GM06990 (cell line): ENCODE results near the gene BHLHA15.

Experiments
- DNase-seq: peaks from one replicate; pipeline ENCODE4 v3.0.0-alpha.2; 2011; ENCODE audit not compliant: insufficient read length; ENCODE audit errors: extremely low read depth
- H3K27me3 ChIP-seq: replicated peaks from 2 replicates; pipeline ENCODE4 v1.6.0; 2011; ENCODE audit warnings: low read length; ENCODE audit not compliant: control insufficient read depth, insufficient read depth
- H3K36me3 ChIP-seq: 2 replicates; pipeline ENCODE4 v1.5.1; 2011; ENCODE audit warnings: low read length; ENCODE audit not compliant: control insufficient read depth, insufficient read depth
- H3K4me3 ChIP-seq: replicated peaks from 2 replicates; pipeline ENCODE4 v1.5.1; 2011; ENCODE audit warnings: low read depth, mild to moderate bottlenecking, control low read depth, low read length
- TF ChIP-seq, protein P1 (sequence below): IDR thresholded peaks from 2 replicates; pipeline ENCODE4 v1.5.1; 2011; ENCODE audit warnings: low read length, control low read depth, mild to moderate bottlenecking, inconsistent platforms; ENCODE audit not compliant: insufficient read depth, poor library complexity, severe bottlenecking

Gene BHLHA15

DNA sequence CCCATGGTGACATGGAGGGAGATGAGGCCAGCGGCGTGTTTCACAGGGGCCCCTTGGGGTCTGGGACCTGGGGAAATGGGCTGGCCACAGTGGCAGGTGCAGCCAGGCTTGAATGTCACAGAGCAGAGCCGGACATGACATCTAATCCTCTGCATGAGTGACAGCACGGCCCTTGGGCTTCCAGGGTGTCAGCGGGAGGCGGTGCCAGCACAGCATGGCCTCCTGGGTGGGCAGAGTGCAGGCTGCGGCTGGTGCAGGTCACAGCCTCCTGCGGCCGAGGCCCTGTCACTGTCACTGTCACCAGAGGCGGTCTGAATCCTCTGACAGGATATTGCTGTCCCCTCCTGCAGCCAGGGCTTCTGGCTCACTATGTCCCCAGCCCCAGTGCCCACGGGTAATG is 18.2 kb downstream of the BHLHA15 start:
- TF ChIP-seq, protein P1, sequence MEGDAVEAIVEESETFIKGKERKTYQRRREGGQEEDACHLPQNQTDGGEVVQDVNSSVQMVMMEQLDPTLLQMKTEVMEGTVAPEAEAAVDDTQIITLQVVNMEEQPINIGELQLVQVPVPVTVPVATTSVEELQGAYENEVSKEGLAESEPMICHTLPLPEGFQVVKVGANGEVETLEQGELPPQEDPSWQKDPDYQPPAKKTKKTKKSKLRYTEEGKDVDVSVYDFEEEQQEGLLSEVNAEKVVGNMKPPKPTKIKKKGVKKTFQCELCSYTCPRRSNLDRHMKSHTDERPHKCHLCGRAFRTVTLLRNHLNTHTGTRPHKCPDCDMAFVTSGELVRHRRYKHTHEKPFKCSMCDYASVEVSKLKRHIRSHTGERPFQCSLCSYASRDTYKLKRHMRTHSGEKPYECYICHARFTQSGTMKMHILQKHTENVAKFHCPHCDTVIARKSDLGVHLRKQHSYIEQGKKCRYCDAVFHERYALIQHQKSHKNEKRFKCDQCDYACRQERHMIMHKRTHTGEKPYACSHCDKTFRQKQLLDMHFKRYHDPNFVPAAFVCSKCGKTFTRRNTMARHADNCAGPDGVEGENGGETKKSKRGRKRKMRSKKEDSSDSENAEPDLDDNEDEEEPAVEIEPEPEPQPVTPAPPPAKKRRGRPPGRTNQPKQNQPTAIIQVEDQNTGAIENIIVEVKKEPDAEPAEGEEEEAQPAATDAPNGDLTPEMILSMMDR = no peak
- Histone ChIP-seq H3K36me3 (peaks cover 8% of the 10 kb centered on the region), H3K4me3 (no peak overlapping the region), H3K27me3 (no peaks in the 10 kb centered on the region)
- no peak for DNase-seq

DNA sequence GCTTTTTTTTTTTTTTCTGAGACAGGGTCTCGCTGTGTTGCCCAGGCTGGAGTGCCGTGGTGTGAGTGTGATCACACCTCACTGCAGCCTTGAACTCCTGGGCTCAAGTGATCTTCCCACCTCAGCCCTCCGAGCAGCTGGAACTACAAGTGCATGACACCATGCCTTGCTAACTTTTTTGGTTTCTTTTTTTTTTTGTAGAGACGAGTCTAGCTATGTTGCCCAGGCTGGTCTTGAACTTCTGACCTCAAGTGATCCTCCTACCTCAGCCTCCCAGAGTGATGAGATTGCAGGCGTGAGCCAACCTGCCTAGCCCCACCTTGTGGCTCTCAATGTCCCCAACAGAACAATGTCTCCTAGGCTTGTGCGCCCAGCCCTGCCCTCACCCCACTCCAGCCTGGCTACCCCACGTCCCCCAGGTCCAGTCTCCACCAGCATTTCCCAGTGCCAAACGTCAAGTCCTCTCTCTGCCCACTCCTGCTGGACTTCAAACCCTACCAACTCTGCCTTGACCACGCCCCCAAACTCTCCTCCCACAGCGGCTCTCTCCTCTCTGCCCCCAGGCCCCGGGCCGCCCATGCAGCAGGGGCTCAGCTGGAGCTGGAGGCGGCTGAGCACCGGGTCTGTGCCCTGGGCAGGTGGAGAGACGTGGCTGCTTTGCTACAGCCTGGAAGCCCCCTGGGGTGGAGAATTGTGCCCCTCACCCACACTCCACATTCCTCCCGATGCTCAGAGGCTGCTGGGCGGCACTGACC is 18.9 kb downstream of the BHLHA15 start:
- Histone ChIP-seq H3K4me3 (no peak overlapping the region), H3K27me3 (no peaks in the 10 kb centered on the region), H3K36me3 (peaks cover 8% of the 10 kb centered on the region)
- no peak for DNase-seq
- TF ChIP-seq, protein P1 = no peak

- no peaks in the 10 kb centered on the region for H3K27me3 ChIP-seq
- H3K4me3 ChIP-seq = no peak overlapping the region
- peaks cover 7% of the 10 kb centered on the region for H3K36me3 ChIP-seq
- no peak for DNase-seq
- TF ChIP-seq, protein P1 = no peak
Observed at GRCh38 chr7:98230746-98231471, 19.7 kb downstream of the BHLHA15 start.

DNA sequence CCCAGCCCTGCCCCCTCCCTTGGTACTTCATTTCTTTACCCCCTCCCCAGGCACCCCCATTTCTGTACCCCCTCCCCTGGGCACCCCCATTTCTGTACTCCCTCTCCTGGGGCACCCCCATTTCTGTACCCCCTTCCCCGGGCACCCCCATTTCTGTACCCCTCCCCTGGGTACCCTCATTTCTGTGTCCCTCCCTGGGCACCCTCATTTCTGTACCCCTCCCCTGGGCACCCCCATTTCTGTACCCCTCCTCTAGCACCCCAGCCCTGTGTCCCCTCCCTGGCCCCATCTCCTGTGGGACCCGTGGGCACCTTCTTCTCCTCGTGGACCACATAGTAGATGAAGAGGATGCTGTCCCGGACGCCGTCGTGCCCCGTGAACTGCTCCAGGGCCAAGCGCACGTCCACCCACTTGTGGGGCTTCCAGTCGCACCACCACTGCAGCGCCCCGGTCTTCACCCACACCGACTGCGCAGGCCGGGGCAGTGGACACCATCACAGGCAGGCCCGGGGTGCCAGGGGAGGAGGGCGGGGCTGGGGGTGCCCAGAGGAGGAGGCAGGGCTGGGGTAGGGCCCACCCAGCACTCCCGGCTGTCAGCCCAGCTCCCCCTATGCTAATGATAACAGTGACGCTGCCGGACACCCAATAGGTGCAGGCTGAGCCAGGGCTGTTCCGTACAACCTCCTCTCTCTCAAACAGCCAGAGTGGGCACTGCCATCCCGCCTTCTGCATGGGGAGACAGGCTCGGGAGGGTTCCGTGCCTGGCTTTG is 20.4 kb downstream of the BHLHA15 start:
- Histone ChIP-seq H3K27me3 (no peaks in the 10 kb centered on the region), H3K4me3 (no peak overlapping the region), H3K36me3 (peaks cover 10% of the 10 kb centered on the region)
- DNase-seq = no peak
- TF ChIP-seq, protein P1 = no peak

DNA sequence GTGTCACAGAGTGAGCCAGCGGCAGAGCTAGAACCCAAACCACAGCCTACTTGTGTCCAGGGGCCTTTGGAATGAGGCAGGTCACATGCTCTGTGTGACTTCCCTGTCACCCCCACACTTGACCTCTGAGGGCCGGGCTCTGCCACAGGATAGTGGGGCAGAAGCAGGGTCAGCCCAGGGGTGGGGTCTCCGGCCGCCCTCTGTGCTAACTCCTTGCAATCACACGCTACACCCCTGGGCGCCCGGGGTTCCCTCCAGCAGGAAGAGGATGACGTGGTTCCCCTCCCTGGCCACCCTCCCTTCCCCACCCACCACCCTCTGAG is 21.0 kb downstream of the BHLHA15 start:
- H3K4me3 ChIP-seq = no peak overlapping the region
- TF ChIP-seq, protein P1 = no peak
- peaks cover 10% of the 10 kb centered on the region for H3K36me3 ChIP-seq
- no peak for DNase-seq
- H3K27me3 ChIP-seq = no peaks in the 10 kb centered on the region
